ENCODE data around the gene LTBP1. TPM values are rescaled to one million over a fixed set of nuclear protein-coding genes. Genes with fewer than 3 reads are reported as not detected.

LTBP1 gene
- total and polyA plus RNA-seq, 2 experiments from 2014 or later, result 157 to 211 TPM

DNA sequence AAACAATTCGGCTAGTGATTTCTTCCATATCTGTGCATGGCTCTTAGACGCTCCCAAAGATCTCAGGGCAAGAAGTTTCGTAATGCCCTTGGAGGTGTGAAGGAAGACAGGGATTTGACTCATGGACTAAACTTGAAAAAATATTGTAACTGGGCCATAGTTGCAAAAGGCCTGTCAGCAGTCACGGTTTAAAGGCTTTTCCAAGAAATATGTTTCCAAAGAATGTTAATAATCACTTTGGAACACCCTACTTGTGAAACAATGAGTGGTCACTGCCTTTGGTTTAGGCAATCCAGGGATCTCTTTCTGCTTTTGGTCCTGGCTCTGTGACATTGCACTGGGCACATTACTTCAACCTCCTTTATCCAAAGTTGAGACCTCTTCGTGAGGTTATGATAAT, 427.2 kb downstream of the LTBP1 start:
- TF ChIP-seq EZH2phosphoT487 (IDR thresholded peaks at IDR 0.05; ENCODE audit: insufficient read depth, low read depth), result peak; percentile 96
- no peak for TF ChIP-seq EZH2 (IDR thresholded peaks at IDR 0.05; ENCODE audit: insufficient read depth, poor library complexity, severe bottlenecking)
- Histone ChIP-seq H3K27me3 (replicated peaks; ENCODE audit: insufficient read depth) (no peaks in the 10 kb centered on the region), H4K20me1 (ENCODE audit: insufficient read depth) (no peaks in the 10 kb centered on the region), H3K9ac (no peak overlapping the region), H3K9me3 (ENCODE audit: low read depth) (no peaks in the 10 kb centered on the region), H3K79me2 (ENCODE audit: insufficient read depth) (no peaks in the 10 kb centered on the region), H3K4me3 (peak overlapping the region; percentile 1; the same call in 1 of the 2 replicates), H2AFZ (no peak overlapping the region), H3F3A (ENCODE audit: insufficient read depth) (peaks cover 38% of the 10 kb centered on the region), H3K36me3 (ENCODE audit: low read depth) (no peaks in the 10 kb centered on the region), H3K9me2 (ENCODE audit: insufficient read depth) (no peaks in the 10 kb centered on the region), H3K4me2 (ENCODE audit: unreplicated experiment) (peak overlapping the region; percentile 46), H3K4me1 (ENCODE audit: insufficient read depth) (peaks cover 36% of the 10 kb centered on the region), H3K27ac (peak overlapping the region; percentile 69)
- peak; percentile 94 for DNase-seq
- in situ Hi-C loops (cut with MboI), result loop anchor here (10.0 kb wide), 1 partner anchor 339 kb away; no protein-coding TSS in a partner anchor
- WGBS, 2 experiments (ENCODE audit: low coverage in 1 of 2, low lambda C conversion rate in 2 of 2, missing lambda C conversion rate in 2 of 2), result 4 to 6% methylated on average over 5 of the region's 5 CpGs

DNA sequence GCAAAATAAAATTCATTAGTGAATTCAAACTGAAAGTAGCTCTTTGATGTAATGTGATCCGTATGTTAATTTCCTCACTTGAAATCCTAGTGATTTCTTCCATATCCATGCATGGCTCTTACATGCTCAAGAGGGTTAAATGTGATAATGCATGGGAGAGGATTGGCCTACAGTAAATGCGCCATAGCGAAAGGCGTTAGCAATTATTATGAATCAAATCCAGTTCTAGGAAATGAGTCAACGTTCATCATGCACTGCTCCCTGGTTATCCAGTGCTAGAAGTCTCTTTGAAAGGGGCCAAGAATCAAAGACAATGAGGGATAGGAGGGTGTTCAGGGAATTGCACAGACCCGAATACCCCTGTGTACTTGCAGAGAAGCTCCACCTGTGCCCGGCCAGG, 428.3 kb downstream of the LTBP1 start:
- Histone ChIP-seq H3K4me3 (no peak overlapping the region), H3K9me2 (ENCODE audit: insufficient read depth) (no peaks in the 10 kb centered on the region), H2AFZ (no peak overlapping the region), H3K4me1 (ENCODE audit: insufficient read depth) (peaks cover 36% of the 10 kb centered on the region), H4K20me1 (ENCODE audit: insufficient read depth) (no peaks in the 10 kb centered on the region), H3K9ac (no peak overlapping the region), H3K27me3 (replicated peaks; ENCODE audit: insufficient read depth) (no peaks in the 10 kb centered on the region), H3K36me3 (ENCODE audit: low read depth) (no peaks in the 10 kb centered on the region), H3K27ac (peak overlapping the region; percentile 69), H3F3A (ENCODE audit: insufficient read depth) (peaks cover 38% of the 10 kb centered on the region), H3K9me3 (ENCODE audit: low read depth) (no peaks in the 10 kb centered on the region), H3K79me2 (ENCODE audit: insufficient read depth) (no peaks in the 10 kb centered on the region), H3K4me2 (ENCODE audit: unreplicated experiment) (peak overlapping the region; percentile 19)
- peak; percentile 90 for DNase-seq
- TF ChIP-seq EZH2 (IDR thresholded peaks at IDR 0.05; ENCODE audit: insufficient read depth, poor library complexity, severe bottlenecking) (no peak), EZH2phosphoT487 (IDR thresholded peaks at IDR 0.05; ENCODE audit: insufficient read depth, low read depth) (no peak)
- 14 to 17% methylated on average over 7 of the region's 7 CpGs for WGBS, 2 experiments (ENCODE audit: low coverage in 1 of 2, low lambda C conversion rate in 2 of 2, missing lambda C conversion rate in 2 of 2)
- in situ Hi-C loops (cut with MboI), result loop anchor here (10.0 to 25.0 kb wide), 2 partner anchors 340 to 613 kb away; no protein-coding TSS in a partner anchor

DNA sequence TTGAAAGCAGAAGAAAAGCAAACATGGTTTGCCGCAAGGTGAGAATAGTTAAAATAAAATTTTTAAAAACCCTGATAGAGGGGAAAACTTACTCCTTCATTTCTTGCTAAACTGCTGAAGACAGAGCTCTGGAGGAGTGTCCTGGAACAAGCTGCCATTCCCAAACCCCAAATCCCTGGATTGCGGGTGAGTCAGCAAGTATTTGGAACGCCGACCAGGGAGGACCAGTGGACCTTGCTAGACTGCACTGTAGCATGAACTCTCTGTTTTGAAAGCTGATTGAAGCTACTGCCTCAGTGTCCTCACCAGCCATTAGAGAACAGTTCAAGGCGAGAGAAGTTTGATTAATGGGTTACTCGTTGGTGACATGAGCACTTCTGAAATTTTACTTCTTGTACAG, 430.3 kb downstream of the LTBP1 start:
- no peak overlapping the region for H3K27ac ChIP-seq
- H3K27me3 ChIP-seq (replicated peaks; ENCODE audit: insufficient read depth), result no peaks in the 10 kb centered on the region
- WGBS, 2 experiments (ENCODE audit: low coverage in 1 of 2, low lambda C conversion rate in 2 of 2, missing lambda C conversion rate in 2 of 2), result 57 to 60% methylated on average over 6 of the region's 6 CpGs
- in situ Hi-C loops (cut with MboI), result loop anchor here (10.0 to 25.0 kb wide), 2 partner anchors 342 to 615 kb away; no protein-coding TSS in a partner anchor
- H3K4me2 ChIP-seq (ENCODE audit: unreplicated experiment), result no peak overlapping the region
- H3K9me3 ChIP-seq (ENCODE audit: low read depth), result no peaks in the 10 kb centered on the region
- H3K9ac ChIP-seq, result no peak overlapping the region
- H4K20me1 ChIP-seq (ENCODE audit: insufficient read depth), result no peaks in the 10 kb centered on the region
- TF ChIP-seq EZH2phosphoT487 (IDR thresholded peaks at IDR 0.05; ENCODE audit: insufficient read depth, low read depth) (no peak), EZH2 (IDR thresholded peaks at IDR 0.05; ENCODE audit: insufficient read depth, poor library complexity, severe bottlenecking) (no peak)
- no peaks in the 10 kb centered on the region for H3K79me2 ChIP-seq (ENCODE audit: insufficient read depth)
- no peaks in the 10 kb centered on the region for H3K36me3 ChIP-seq (ENCODE audit: low read depth)
- H3K9me2 ChIP-seq (ENCODE audit: insufficient read depth), result no peaks in the 10 kb centered on the region
- H3K4me1 ChIP-seq (ENCODE audit: insufficient read depth), result peaks cover 36% of the 10 kb centered on the region
- no peak overlapping the region for H2AFZ ChIP-seq
- H3F3A ChIP-seq (ENCODE audit: insufficient read depth), result peaks cover 34% of the 10 kb centered on the region
- H3K4me3 ChIP-seq, result no peak overlapping the region
- DNase-seq, result peak; percentile 51

DNA sequence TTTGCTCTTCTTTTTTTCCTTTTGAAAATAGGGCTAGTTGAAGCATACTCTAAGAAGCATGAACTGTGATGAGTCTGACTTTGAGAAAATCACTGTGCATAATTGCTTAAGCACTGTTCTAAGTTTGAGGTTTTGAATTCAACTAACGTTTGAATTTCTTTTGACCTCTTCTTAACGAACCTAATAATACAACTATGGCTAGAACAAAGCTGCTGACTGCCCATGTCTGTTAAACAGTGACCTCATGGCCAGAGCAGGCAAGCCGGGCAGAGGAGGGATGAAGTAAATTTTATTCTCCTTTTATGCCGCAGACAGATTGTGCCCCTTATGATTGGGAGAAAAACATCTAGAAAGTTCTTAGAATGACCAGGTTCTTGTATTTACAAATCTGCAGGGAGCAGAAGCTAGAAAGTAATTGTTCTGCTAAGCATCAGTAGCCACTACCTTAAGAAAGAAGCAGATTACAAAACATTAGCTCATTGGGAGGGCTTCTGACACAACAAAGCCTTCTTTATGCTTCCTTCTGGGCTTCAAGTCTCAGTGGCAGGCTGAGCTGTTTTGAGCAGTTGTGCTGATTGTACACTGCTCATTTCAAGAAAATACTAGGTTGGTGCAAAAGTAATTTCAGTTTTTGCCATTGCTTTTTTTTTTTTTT, 431.9 kb downstream of the LTBP1 start:
- Histone ChIP-seq H3K9ac (no peak overlapping the region), H3K4me1 (ENCODE audit: insufficient read depth) (peaks cover 30% of the 10 kb centered on the region), H3K36me3 (ENCODE audit: low read depth) (no peaks in the 10 kb centered on the region), H3F3A (ENCODE audit: insufficient read depth) (peaks cover 25% of the 10 kb centered on the region), H3K27ac (peak overlapping the region; percentile 9; the same call in 1 of the 2 replicates), H3K9me3 (ENCODE audit: low read depth) (no peaks in the 10 kb centered on the region), H4K20me1 (ENCODE audit: insufficient read depth) (no peaks in the 10 kb centered on the region), H3K79me2 (ENCODE audit: insufficient read depth) (no peaks in the 10 kb centered on the region), H3K9me2 (ENCODE audit: insufficient read depth) (no peaks in the 10 kb centered on the region), H3K4me3 (no peak overlapping the region), H3K27me3 (replicated peaks; ENCODE audit: insufficient read depth) (no peaks in the 10 kb centered on the region), H2AFZ (no peak overlapping the region), H3K4me2 (ENCODE audit: unreplicated experiment) (no peak overlapping the region)
- peak; percentile 52 for DNase-seq
- TF ChIP-seq EZH2phosphoT487 (IDR thresholded peaks at IDR 0.05; ENCODE audit: insufficient read depth, low read depth) (no peak), EZH2 (IDR thresholded peaks at IDR 0.05; ENCODE audit: insufficient read depth, poor library complexity, severe bottlenecking) (no peak)
- in situ Hi-C loops (cut with MboI), result loop anchor here (10.0 to 25.0 kb wide), 2 partner anchors 344 to 616 kb away; no protein-coding TSS in a partner anchor
- WGBS, 2 experiments (ENCODE audit: low coverage in 1 of 2, low lambda C conversion rate in 2 of 2, missing lambda C conversion rate in 2 of 2), result 32% methylated on average over 4 of the region's 4 CpGs
